GM21381 (cell line): ENCODE data around the gene TSHZ1.

Experiments
- ATAC-seq: cut with Tn5 transposase; IDR thresholded peaks from one replicate; pipeline ENCODE4 v1.9.1; 2021; ENCODE audit warnings: mild to moderate bottlenecking, moderate library complexity; ENCODE audit not compliant: unreplicated experiment

TSHZ1 gene, protein sequence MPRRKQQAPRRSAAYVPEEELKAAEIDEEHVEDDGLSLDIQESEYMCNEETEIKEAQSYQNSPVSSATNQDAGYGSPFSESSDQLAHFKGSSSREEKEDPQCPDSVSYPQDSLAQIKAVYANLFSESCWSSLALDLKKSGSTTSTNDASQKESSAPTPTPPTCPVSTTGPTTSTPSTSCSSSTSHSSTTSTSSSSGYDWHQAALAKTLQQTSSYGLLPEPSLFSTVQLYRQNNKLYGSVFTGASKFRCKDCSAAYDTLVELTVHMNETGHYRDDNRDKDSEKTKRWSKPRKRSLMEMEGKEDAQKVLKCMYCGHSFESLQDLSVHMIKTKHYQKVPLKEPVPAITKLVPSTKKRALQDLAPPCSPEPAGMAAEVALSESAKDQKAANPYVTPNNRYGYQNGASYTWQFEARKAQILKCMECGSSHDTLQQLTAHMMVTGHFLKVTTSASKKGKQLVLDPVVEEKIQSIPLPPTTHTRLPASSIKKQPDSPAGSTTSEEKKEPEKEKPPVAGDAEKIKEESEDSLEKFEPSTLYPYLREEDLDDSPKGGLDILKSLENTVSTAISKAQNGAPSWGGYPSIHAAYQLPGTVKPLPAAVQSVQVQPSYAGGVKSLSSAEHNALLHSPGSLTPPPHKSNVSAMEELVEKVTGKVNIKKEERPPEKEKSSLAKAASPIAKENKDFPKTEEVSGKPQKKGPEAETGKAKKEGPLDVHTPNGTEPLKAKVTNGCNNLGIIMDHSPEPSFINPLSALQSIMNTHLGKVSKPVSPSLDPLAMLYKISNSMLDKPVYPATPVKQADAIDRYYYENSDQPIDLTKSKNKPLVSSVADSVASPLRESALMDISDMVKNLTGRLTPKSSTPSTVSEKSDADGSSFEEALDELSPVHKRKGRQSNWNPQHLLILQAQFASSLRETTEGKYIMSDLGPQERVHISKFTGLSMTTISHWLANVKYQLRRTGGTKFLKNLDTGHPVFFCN (N-terminal part only)

DNA sequence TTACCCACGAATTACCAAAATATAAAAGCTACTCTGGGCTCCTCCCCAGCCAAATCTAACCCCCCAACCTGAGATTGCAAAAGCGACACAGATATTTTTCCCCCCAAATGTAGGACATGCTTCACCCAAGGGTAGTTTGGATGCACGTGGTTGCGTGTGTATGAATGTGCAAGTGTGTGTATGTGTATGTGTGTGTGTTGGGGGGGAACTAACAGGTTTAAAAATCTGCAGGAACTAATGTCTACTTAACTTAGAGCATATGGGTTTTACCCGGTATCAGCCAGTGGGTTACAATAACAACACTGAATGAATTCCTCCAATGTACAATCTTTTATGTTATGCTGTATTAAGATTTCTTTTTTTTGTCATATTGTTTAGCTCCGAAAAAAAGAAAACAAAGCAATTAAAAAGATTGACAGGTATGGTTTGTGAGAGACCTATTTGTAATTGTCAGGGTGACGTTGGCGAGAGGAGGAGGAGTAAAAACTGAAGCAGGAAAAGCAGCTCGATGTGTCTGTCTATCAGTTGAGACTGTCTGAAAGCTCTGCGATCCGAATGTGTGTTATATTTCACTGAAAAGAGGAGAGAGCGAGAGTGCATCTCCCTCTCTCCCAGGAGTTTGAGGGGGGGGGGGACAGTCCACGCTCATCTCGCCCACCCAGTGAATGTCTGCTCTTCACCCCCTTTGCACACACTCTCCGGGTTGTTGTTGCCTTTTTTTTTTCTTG, at the start of gene TSHZ1:
Gene TSHZ1, plus strand, starts transcription at position 524 of the 728 bp plus-strand sequence. CDS start 1,080 bp downstream, outside the sequence.
- peak; percentile 24 for ATAC-seq

DNA sequence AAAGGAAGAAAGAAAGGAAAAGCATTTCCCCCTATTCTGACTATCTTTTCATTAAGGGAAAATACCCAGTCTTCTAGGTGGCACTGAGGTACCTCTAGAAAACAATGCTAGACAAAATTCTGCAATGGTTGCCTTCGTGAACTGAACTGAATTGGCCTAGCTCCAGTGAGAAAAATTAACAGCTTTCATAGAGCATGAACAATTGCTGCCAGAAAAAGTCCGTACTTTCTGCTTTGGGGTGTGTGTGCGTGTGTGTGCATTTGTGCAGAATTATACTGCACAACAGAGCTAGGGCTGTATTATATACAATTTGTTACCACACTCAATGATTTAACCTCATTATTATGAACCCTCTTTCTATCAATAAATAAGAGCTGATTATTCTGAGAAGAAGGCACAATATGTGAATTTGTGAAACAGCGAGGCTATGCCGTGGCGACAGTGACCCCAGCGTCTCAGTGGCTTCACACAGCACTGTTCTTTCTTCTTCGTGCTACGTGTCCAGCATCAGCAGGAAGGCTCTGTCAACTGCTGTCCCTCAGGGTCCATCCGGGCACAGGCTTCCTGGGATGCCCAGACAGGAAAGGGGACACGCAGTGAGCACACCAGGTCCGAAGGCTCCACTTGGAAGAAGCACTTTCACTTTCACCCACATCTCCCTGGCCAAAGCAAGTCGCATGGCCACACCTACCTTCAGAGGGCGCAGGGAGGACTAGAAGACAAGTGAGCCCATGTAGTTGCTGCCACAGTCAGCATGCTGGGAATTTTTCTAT, 49.2 kb upstream of the TSHZ1 start:
- ATAC-seq, result no peak

DNA sequence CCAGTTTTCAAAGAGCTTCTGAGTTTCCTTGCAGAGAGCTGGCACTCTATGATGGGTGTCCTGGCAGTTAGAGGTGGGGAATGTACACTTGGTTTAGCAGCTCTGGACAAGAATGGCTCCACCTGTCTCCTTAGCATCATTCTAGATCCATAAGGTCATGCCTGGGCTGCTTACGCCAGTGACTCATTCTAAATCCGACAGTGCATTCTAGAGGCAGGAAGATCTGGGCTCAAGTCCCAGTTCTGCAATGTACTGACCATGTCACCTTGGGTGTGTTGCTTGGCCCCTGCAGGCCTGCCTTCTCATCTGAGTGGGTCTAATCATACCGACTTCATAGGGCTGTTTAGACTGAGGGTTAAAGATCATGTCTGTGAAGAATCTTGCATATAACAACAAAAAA, 48.1 kb upstream of the TSHZ1 start:
- no peak for ATAC-seq

DNA sequence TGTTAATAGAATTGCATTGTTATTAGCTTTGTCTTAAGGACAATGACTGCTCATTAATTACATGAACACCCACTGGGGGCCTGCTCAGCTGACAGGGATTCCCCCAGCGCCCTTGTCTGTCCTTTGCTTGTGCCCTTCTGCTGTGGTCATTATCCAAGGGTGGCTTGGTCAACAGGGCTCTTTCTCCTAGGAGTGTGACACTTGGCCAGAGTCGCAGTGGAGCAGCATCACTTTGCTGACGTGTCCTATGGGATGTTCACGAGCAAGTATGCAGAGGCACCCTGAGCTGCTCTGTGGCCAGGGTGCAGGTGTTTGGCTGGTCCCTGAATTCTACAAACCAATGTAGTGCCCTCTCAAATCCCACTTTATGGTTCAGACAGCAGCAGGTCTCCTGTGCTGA, 47.6 kb upstream of the TSHZ1 start:
- no peak for ATAC-seq

DNA sequence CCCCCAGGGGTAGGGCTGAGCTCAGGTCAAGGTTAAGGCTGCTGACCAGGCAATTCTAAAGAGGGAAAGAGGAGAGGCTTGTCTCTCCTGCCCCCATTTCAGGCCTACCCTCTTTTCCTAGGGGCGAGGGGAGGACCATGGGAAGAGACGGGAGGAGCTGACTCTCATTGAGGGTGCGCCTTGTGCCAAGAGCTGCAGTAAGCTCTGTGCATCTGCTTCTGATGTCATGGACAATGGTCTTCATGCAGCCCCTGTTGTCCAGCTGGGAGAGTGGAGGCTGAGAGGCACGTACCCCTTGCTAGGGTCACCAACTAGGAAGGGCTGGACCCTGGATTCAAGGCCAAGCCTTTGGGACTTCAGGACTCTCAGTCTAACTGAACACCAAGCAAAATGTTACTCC, 46.9 kb upstream of the TSHZ1 start:
- no peak for ATAC-seq

DNA sequence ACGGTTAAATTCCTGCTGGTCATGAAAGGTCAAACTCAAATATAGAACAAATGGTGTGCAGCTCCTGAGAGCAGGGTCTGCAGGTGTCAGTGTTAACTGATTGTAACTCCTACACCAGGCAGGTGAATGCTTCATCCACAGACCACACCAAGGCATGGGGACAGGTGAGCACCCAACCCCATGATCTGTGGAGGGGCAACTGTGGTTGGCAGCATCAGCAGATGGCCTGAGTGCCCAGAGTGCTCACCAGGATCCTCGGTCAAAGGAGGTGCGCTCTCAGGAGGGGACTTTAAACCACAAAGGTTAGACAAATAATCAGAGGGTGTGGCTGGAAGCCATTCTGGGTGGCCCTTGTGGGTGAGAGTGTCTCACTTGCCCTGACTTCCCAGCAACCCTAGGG, 46.1 kb upstream of the TSHZ1 start:
- no peak for ATAC-seq

DNA sequence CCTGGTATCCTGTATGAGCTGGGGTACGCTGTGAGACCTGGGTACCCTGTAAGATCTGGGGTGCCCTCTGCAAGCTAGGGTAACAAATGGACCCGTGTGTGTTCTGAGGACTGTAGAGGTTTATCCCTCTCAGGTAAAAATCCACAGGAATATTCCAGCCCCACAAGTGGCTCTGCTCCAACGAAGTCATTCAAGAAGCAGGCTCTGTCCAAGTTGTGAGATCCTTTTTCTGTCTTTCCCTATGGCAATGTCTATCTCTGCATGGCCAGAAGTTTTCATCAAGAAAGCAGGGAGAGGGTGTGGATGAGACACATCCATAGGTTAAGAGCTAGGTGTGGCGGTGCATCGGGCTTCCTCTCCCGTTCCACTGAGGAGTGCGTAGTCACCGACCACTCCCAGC, 44.7 kb upstream of the TSHZ1 start:
- ATAC-seq, result no peak

DNA sequence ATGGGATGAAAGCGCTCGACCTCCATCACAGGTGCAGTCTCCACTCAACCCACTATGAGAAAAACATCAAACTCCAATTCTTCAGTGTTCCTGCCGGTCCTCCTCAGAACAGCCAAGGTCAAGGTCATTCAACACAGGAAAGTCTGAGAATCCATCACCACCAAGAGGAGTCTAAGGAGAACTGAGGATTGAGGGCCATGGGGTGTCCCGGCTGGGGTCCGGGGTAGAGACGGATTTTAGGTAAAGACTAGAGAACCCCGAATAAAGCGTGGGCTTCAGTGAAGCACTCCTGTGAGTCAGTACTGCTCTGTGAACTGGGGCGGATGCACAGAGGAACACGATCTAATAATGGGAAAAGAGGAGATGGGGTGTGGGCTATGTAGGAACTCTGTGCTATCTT, 43.5 kb upstream of the TSHZ1 start:
- no peak for ATAC-seq

DNA sequence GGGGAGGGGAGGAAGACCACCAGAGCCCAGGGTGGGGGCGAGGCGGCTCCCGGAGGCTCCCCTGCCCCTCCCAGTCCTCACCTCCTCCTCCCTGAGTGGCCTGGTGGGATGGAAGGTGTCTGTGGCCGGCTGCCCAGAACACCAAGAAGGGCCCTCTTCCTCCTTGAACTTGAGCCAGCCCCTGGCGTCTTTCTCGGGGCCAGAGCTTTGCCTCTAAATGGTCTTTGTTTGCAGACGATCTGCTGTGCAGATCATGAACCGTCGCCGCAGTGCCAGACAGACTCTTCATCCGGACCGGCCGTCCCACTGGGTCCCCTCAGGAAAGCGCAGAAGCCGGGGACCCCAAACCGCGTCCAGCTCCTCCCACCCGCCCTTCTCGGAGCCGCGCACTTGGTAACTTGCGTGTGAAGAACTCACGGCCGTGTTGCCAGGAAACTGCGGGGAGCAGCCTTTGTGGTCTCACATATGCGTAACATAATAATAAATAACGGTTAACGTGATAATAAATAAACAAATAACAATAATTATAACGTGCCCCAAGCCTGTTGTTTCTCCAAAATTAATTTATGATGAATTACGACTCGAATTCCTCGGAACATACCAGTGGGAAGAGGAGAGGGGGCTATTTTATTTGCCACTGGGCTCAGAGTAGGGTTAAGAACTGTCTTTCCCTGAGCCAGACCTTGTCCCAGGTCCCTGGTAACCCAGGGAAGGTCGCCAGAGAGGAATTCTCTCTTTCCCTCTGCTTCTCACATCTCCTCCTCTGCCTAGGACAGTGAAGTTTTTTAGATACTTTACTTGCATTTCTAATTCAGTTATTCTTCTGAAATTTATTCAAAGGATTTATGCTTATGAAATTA, 42.6 kb upstream of the TSHZ1 start:
- ATAC-seq, result no peak

DNA sequence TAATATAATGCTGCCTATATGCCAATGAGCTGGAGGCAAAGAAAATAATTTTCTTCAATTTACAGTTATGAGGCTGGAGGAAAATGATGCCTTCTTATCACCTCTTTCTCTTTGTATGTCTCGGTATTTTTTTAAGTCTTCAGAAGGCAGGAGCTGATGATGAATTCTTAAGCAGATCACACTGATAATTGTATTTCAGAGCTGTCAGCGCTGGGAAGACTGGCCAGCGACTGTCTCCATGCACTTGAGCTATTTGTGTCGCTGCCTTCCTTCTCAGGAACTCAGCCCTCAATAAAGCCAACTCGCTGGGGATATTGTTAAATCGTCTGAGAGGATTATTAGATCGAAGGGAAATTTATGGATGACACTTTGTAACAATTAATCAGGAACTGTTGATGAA, 42.0 kb upstream of the TSHZ1 start:
- ATAC-seq, result no peak

DNA sequence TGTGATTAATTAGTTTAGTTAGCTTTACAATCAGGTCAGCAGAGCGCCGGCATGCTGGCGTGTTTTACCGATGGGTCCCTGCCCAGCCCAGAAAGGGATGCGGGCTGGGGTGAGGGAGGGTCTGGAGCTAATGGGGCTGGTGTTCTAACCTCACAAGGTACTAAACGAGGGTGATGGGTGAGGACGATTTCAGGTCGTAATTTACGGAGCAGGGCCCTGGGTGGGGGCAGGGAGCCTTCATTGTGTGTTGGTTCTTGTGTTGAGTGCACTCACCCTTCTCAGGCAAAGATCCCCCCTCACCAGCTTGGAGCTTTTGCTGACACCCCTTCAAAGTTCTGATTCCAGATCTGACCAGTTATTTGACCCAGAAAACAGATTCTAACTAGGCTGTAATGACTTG, 41.2 kb upstream of the TSHZ1 start:
- ATAC-seq, result no peak

DNA sequence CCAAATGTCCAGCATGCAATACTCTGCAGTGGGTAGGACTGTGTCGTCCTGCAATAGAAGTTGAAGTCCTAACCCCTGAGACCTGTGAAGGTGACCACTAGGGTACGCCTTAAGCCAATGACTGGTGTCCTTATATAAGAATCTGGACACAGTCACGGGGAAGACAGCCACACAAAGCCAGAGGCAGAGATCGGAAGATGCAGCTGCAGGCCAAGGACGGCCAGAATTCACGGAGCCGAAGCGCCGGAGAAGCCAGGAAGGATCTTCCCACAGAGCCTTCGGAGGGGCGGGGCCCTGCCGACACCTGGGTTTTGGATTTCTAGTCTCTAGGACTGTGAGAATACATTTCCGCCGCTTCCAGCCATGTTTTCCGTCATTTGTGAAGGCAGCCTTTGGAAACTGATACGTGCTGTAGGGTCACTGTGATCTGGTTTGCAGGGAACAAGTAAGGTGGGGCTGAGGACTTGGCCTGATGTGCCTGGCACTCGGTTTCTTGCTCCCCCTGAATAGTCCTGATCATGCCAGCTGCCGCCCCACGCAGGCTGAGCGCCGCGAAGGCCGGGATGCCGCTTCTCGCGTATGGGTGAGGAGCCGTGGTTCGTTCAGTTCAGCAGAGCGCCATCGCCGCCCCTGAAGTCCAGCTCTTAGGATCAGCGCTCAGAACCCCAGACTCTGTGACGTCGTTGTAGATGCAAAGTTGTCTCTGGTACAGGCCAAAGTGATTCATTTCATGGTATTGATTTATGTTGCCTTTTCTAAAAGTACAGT, 40.4 kb upstream of the TSHZ1 start:
- ATAC-seq, result no peak

DNA sequence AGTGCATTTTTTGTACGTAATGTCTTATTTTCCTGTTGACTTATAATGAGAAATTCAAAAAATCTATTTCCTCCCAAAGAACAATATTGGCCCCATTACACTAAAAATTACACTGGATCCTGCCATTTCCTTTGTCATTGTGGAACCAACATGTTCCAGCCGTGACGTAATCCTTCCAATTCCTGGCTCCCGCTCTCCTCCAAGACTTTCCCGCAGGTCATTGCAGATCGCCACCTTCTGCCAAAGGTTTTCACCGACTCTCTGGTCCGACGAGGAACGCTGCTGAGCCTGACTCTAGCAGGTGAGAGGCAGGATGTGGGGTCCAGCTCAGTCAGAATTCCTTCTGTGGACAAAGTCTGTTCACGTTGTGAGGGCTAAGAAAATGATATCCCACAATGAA, 39.7 kb upstream of the TSHZ1 start:
- ATAC-seq, result no peak

DNA sequence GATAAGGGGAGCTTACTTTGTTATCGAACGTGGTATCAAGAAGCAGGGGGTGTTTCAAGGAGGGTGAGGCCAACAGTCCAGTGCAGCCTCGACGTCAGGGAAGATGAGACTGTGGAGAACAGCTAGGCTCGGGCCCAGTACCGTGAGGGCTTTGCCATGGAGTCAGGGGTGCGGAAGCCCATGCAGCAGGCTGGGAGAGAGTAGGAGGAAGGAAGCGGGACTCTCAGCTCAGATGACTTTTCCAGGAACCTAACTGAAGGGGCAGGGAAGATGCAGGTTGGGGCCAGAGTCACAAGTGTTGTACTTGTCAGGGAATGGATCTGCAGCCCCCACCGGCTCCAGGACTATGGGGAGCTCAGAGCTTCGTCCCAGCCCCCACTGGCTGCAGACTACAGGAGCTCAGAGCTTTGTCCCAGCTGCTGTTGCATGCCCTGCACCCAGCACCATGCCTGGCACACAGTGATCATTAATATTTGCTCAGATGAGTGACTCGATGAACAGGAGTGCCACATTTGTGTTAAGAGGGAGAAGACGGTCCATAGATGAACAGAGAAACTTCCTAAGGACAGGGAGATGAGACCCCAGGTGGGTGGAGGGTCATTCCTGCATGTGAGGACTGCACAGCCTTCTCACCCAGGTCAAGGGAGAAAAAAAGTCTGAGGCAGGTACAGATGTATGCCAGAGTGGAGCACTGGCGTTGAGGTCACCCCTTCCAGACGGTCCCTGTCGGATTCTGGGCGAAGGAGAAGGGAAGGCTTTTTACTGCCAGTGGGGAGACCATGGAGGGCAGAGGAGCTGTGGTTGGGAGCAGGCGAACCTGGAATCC, 38.1 kb upstream of the TSHZ1 start:
- ATAC-seq, result peak; percentile 10

DNA sequence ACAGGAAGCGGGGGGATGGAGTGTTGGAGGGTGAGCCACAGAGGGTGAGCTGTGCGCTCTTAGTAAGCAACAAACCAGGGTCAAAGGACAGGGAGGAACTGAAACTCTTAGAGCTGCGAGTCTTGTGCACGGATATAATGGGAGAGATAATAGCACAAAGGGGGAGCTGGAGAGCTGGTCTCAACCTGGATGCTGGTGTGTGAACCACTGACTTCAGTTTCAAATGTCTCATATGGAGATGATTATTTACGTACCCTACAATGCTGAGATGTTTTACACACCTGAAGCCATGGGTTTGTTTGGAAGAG, 37.5 kb upstream of the TSHZ1 start:
- peak; percentile 97 for ATAC-seq

DNA sequence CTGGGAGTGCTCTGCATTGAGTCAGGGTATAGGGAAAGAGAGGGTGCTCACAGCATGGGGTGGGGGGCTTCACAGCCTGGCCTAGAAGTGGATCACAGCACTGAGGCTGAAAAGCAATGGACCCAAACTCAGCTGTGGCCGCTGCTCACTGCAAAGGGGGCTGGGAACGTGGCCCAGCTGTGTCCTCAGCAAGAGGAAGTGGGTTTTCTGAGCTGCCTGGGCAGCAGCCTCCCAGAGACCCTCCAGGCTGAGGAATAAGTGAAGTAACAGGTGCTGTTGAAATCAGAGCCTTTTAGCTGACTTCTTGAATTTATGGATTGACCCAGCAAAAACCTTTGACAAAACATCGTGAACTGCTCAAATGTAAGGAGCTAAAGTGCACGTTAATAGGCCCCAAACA, 36.9 kb upstream of the TSHZ1 start:
- ATAC-seq, result no peak

DNA sequence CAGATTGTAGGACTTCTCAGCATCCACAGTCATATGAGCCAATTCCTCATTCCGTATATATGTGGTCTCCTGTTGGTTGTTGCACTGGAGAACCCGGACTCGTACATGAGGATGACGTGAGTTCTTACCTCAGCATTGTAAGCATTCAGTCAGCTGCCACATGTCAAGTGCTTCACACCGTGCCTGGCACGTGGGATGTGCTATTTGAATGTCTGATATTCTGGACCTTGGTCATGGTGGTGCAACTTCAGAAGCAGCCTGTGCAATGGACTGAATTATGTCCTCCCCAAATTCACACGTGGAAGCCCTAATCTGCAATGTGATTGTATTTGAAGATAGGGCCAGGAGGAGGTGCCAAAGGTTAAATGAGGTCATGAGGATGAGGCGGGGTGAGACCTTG, 33.7 kb upstream of the TSHZ1 start:
- no peak for ATAC-seq

DNA sequence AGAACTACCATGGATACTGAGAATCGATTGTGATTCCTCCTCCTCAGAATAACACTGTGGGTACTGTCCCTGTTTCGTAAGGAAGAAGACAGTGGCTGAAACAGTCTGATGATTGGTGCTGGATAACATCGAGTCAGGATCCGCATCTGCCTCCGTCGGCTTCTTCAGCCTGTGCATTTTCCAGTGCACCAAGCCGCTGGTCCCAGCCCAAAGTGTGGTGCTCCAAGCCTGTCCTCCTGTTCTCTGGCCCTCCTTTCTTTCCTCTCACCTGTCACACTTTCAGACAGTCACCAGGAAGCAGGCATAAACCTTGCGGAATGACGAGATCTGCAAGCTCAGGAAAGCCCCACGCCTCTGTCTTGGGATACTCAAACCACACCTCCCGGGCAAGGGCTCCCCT, 32.2 kb upstream of the TSHZ1 start:
- ATAC-seq, result no peak
